Measurements from ENCODE around the gene FBXW11. TPM values are rescaled to one million over a fixed set of nuclear protein-coding genes. Genes with fewer than 3 reads are reported as not detected.

FBXW11 gene
- total RNA-seq, 2 donors from 2014 or later, result 76.3 to 81.7 TPM

GRCh38 chr5:171837522-171837921 lies 168.9 kb downstream of the FBXW11 start:
- no peak for TF ChIP-seq CTCF (IDR thresholded peaks at IDR 0.05)
- no peak for DNase-seq (ENCODE audit: low spot score)
- H3K9me3 ChIP-seq, result peaks cover 0 to 10% of the 10 kb centered on the region in 2 donors

GRCh38 chr5:171835066-171835465 lies 171.4 kb downstream of the FBXW11 start:
- Histone ChIP-seq H3K4me1 (no peaks in the 10 kb centered on the region), H3K27me3 (no peaks in the 10 kb centered on the region), H3K9me3 (peaks cover 0 to 10% of the 10 kb centered on the region in 2 donors), H3K4me3 (no peak overlapping the region), H3K27ac (no peak overlapping the region), H3K36me3 (no peaks in the 10 kb centered on the region)
- TF ChIP-seq CTCF (IDR thresholded peaks at IDR 0.05), result no peak
- DNase-seq (ENCODE audit: low spot score), result no peak

More at GRCh38 chr5:171837522-171837921, 168.9 kb downstream of the FBXW11 start:
- peaks cover 0 to 2% of the 10 kb centered on the region in 2 donors for H3K4me1 ChIP-seq
- H3K27ac ChIP-seq, result no peak overlapping the region
- H3K4me3 ChIP-seq, result no peak overlapping the region
- no peaks in the 10 kb centered on the region for H3K36me3 ChIP-seq
- H3K27me3 ChIP-seq, result no peaks in the 10 kb centered on the region

GRCh38 chr5:171834461-171834860 lies 172.0 kb downstream of the FBXW11 start:
- no peak for DNase-seq (ENCODE audit: low spot score)

GRCh38 chr5:171832775-171833174 lies 173.7 kb downstream of the FBXW11 start:
- H3K36me3 ChIP-seq, result no peaks in the 10 kb centered on the region
- no peak overlapping the region for H3K4me3 ChIP-seq
- peaks cover 0 to 10% of the 10 kb centered on the region in 2 donors for H3K9me3 ChIP-seq
- no peak for TF ChIP-seq CTCF (IDR thresholded peaks at IDR 0.05)
- H3K27ac ChIP-seq, result no peak overlapping the region
- DNase-seq (ENCODE audit: low spot score), result no peak
- no peaks in the 10 kb centered on the region for H3K4me1 ChIP-seq
- no peaks in the 10 kb centered on the region for H3K27me3 ChIP-seq

More at GRCh38 chr5:171834461-171834860, 172.0 kb downstream of the FBXW11 start:
- Histone ChIP-seq H3K9me3 (peaks cover 0 to 10% of the 10 kb centered on the region in 2 donors), H3K27ac (no peak overlapping the region), H3K4me3 (no peak overlapping the region), H3K4me1 (no peaks in the 10 kb centered on the region), H3K36me3 (no peaks in the 10 kb centered on the region), H3K27me3 (no peaks in the 10 kb centered on the region)
- no peak for TF ChIP-seq CTCF (IDR thresholded peaks at IDR 0.05)

GRCh38 chr5:171830686-171831085 lies 175.8 kb downstream of the FBXW11 start:
- H3K4me1 ChIP-seq, result no peaks in the 10 kb centered on the region
- H3K27me3 ChIP-seq, result no peaks in the 10 kb centered on the region
- H3K4me3 ChIP-seq, result no peak overlapping the region
- no peaks in the 10 kb centered on the region for H3K36me3 ChIP-seq
- H3K27ac ChIP-seq, result no peak overlapping the region
- no peak for DNase-seq (ENCODE audit: low spot score)
- H3K9me3 ChIP-seq, result peaks cover 0 to 10% of the 10 kb centered on the region in 2 donors
- TF ChIP-seq CTCF (IDR thresholded peaks at IDR 0.05), result no peak

GRCh38 chr5:171827162-171827561 lies 179.3 kb downstream of the FBXW11 start:
- Histone ChIP-seq H3K9me3 (no peaks in the 10 kb centered on the region), H3K4me3 (no peak overlapping the region), H3K27ac (no peak overlapping the region), H3K4me1 (no peaks in the 10 kb centered on the region), H3K27me3 (no peaks in the 10 kb centered on the region), H3K36me3 (no peaks in the 10 kb centered on the region)
- no peak for TF ChIP-seq CTCF (IDR thresholded peaks at IDR 0.05)
- no peak for DNase-seq (ENCODE audit: low spot score)

All from right atrium auricular region (tissue), 2 donors.